GM18505 (cell line): ENCODE results near the gene LTBP4.
"Not testable (repeated sequence)": the region's sequence is repeated elsewhere in the genome, so short reads cannot be mapped to it uniquely, and the experiment has no call there.

ENCODE experiments used
- ATAC-seq: cut with Tn5 transposase; IDR thresholded peaks from one replicate; pipeline ENCODE4 v1.9.1; 2021; ENCODE audit not compliant: unreplicated experiment
- POLR2A ChIP-seq: IDR thresholded peaks from 4 replicates; pipeline ENCODE4 v1.6.1; 2011; ENCODE audit warnings: borderline replicate concordance; ENCODE audit not compliant: insufficient read depth, insufficient read length; ENCODE audit errors: extremely low read depth

The LTBP4 gene

DNA sequence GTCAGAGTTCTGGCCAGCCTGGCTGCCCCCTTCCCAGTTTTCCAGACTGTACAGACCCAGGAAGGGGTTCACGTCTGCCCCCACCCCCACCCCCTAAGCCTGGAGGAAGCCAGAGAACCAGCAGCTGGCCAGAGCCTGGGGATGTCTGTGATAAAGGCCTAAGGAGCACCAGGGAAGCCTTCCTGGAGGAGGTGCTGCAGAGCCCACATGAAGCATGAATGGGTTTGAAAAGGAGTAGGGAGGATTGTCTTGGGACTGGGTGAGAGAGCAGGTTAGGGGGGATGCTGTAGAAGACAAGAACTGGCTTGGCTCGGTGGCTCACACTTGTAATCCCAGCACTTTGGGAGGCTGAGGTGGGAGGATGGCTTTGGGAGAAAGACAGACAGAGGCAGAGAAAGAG lies 18.7 kb upstream of the LTBP4 start:
- no peak for ATAC-seq
- TF ChIP-seq POLR2A = no peak

- no peak for ATAC-seq
- no peak for TF ChIP-seq POLR2A
Observed at GRCh38 chr19:40583283-40583682, 17.9 kb upstream of the LTBP4 start.

- ATAC-seq = no peak
- TF ChIP-seq POLR2A = no peak
Observed at GRCh38 chr19:40584007-40584406, 17.2 kb upstream of the LTBP4 start.

DNA sequence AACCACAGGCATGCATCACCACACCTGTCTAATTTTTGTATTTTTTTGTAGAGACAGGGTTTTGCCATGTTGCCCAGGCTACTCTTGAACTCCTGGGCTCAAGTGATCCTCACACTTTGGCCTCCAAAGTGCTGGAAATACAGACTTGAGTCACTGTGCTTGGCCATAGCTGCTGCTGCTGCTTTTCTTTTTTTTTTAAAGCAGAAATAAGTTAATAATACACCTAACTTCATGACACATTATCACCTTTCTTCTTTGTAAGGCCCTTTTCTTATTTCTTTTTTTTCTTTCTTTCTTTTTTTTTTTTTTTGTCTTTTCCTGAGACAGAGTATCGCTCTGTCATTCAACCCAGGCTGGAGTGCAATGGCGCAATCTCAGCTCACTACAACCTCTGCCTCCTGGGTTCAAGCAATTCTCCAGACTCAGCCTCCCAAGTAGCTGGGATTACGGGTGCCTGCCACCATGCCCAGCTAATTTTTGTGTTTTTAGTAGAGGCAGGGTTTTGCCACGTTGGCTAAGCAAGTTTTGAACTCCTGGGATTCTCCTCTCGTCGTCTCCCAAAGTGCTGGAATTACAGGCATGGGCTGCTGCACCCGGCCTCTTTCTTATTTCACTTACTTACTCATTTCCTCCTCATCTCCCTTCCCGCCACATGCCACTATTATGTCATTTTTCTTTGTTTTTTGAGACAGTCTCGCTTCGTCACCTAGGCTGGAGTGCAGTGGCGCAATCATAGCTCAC lies 15.8 kb upstream of the LTBP4 start:
- no peak for ATAC-seq
- no peak for TF ChIP-seq POLR2A

- TF ChIP-seq POLR2A = no peak
- ATAC-seq = no peak
Observed at GRCh38 chr19:40585982-40586422, 15.2 kb upstream of the LTBP4 start.

- no peak for TF ChIP-seq POLR2A
- ATAC-seq = no peak
Observed at GRCh38 chr19:40586611-40587010, 14.6 kb upstream of the LTBP4 start.

DNA sequence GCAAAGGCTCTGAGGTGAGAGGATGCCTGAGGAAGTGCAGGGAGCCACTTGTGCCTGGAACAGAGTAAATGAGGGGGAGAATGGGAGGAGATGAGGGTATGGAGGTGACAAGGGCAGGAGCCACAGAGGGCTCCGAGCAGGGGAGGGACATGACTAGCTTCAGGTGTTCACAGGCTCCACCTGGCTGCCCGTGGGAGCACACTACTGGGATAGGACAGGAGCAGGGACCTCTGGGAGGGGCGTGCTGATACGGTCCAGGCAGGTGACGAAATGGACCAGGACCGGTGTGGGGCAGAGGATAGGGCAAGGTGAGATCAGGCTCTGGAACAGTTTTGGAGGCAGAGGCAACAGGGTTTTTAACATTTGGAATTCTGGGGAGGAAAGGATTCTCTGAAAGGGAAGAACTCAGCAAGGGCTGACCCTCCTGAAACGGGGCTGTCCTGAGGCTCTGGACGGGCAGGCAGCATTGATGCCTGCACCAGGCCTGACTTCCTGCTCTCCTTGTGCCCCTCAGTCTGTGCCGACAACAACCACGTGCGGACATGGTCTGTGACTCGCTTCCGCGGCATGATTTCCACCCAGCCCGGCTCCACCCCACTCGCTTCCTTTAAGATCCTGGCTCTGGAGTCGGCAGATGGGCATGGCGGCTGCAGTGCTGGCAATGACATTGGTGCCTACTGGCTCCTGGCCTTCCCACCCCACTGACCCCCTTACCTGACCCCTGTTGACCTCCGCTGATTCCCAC lies 12.9 kb upstream of the LTBP4 start:
- no peak for ATAC-seq
- TF ChIP-seq POLR2A = no peak

DNA sequence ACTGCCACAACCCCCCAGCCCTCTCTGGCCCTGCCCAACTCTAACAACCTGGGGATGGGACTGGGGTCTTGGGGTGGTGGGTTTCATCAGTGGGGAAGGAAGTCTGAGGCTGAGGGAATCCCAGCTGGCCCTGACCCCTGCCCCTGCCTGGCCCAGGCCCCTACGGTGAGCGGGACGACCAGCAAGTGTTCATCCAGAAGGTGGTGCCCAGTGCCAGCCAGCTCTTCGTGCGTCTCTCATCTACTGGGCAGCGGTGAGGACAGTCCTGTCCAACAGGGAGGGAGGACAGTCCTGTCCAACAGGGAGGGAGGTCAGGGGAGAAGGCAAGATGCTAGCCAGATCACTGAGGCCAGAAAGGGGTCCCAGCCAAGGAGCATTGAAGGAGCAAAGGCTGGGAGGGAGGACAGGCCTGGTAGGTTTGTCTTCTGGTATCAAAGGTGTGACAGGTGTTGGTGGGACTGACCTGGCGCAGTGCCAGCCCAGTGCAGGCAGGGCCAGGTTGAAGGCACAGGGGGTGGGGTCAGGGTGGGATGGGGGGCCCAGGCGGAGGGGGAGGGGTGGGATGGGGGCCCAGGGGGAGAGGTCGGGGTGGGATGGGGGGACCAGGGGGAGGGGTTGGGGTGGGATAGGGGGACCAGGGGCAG lies 12.1 kb upstream of the LTBP4 start:
- ATAC-seq = no peak
- TF ChIP-seq POLR2A = no peak

GRCh38 chr19:40589591-40590429 lies 11.4 kb upstream of the LTBP4 start:
- ATAC-seq = no peak
- TF ChIP-seq POLR2A = no peak

DNA sequence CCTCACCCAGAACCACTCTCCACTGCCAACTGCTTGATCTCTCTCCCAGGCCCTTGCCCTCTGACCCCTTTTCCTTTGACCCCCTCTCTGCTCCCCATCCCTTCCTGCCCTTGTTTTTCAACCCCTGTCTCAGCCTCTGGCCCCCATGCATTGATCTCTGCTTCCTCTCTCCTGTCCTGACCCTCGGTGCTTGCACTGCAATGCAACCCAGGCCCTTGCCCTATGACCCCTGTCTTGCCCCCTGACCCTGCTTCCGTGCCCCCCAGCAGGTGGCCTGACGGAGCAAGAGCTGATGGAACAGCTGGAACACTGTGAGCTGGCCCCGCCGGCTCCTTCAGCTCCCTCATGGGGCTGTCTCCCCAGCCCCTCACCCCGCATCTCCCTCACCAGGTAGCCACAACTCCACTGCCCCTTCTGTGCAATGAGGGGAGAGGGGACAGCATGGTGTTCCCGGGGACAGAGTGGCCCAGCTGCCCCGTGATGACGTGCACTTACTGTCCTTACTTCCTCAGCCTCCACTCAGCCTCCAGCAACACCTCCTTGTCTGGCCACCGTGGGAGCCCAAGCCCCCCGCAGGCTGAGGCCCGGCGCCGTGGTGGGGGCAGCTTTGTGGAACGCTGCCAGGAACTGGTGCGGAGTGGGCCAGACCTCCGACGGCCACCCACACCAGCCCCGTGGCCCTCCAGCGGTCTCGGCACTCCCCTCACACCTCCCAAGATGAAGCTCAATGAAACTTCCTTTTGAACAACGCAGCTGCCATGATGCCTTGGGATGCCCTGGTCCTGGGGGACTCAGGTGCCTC lies 10.5 kb upstream of the LTBP4 start:
- no peak for ATAC-seq
- TF ChIP-seq POLR2A = no peak

- ATAC-seq = not testable (repeated sequence)
Observed at GRCh38 chr19:40591724-40592123, 9.4 kb upstream of the LTBP4 start.

- TF ChIP-seq POLR2A = no peak
- no peak for ATAC-seq
Observed at GRCh38 chr19:40592170-40592569, 9.0 kb upstream of the LTBP4 start.
